ENCODE measurements around the gene PSMD13. TPM values are rescaled to one million over a fixed set of nuclear protein-coding genes. Genes with fewer than 3 reads are reported as not detected.

Gene PSMD13
- total RNA-seq, 1 experiment from 2014 or later, result 179 TPM

- CTCF ChIA-PET, result no interaction called here
- H3K36me3 ChIP-seq (ENCODE audit: control insufficient read depth in 1 of 2, insufficient read depth in 2 of 2, low read length in 2 of 2), result no peaks in the 10 kb centered on the region
- H3K79me2 ChIP-seq (ENCODE audit: insufficient read depth, low read length), result no peaks in the 10 kb centered on the region
Measured at GRCh38 chr11:278001-278951, 41.5 kb downstream of the PSMD13 start, which contains the start of gene NLRP6. NLRP6 (plus strand) TSS chr11:278407; CDS start chr11:278570, 163 bp downstream.

More at GRCh38 chr11:278001-278951, 41.5 kb downstream of the PSMD13 start, which contains the start of gene NLRP6:
- H4K20me1 ChIP-seq (ENCODE audit: insufficient read depth), result no peaks in the 10 kb centered on the region
- no TSS peak for BruUV-seq (replicated peaks)
- no peak within 1 kb of the TSS for H2AFZ ChIP-seq (ENCODE audit: low read depth, low read length, poor library complexity, severe bottlenecking)
- H3K4me3 ChIP-seq (replicated peaks in 1 of 2; ENCODE audit: low read depth in 1 of 2, low read length in 2 of 2), result no peak within 1 kb of the TSS
- ChIA-PET POLR2A (no interaction called here), RAD21 (ENCODE audit: low non-redundant PET in 1 of 2, low total read pairs in 2 of 2, uncharacterized antibody in 2 of 2, unreplicated experiment in 2 of 2) (no interaction called here)
- H3K27me3 ChIP-seq (ENCODE audit: insufficient read depth, low read length), result no peaks in the 10 kb centered on the region
- H3K27ac ChIP-seq (ENCODE audit: low read depth, low read length), result no peak within 1 kb of the TSS; the same call in 1 of the 2 replicates
- H3K9me2 ChIP-seq (ENCODE audit: insufficient read depth), result no peaks in the 10 kb centered on the region
- H3K4me2 ChIP-seq (ENCODE audit: low read length), result no peak within 1 kb of the TSS
- no peaks in the 10 kb centered on the region for H3K9me3 ChIP-seq (ENCODE audit: control insufficient read depth in 1 of 2, insufficient read depth in 1 of 2, low read depth in 1 of 2, low read length in 2 of 2)
- peaks cover 0 to 3% of the 10 kb centered on the region in 2 experiments; a peak in 1 of 4 replicates for H3K4me1 ChIP-seq (ENCODE audit: control insufficient read depth in 1 of 2, insufficient read depth in 2 of 2, low read length in 2 of 2)
- DNase-seq (ENCODE audit: low read depth, low spot score), result no peak
- no peak for ATAC-seq
- no peak within 1 kb of the TSS for H3K9ac ChIP-seq (ENCODE audit: low read length)
- TF ChIP-seq ZNF274 (IDR thresholded peaks at IDR 0.05; ENCODE audit: low read depth, low read length), result no peak
- no peak for TF ChIP-seq EZH2 (IDR thresholded peaks at IDR 0.05)
- TF ChIP-seq CEBPB (IDR thresholded peaks at IDR 0.05; ENCODE audit: low read depth), result no peak
- no peak for TF ChIP-seq FOSL1 (IDR thresholded peaks at IDR 0.05; ENCODE audit: low read depth)
- no peak for TF ChIP-seq RAD21 (IDR thresholded peaks at IDR 0.05; ENCODE audit: low read depth)
- no peak for TF ChIP-seq REST (IDR thresholded peaks at IDR 0.05; ENCODE audit: low read depth)
- TF ChIP-seq ELF1 (IDR thresholded peaks at IDR 0.05; ENCODE audit: borderline replicate concordance, low read depth), result no peak
- intact Hi-C loops (cut with micrococcal nuclease), result no loop called here

Data from HCT116 (cell line).